NT2/D1 (cell line): ENCODE data around the gene SMO.

Experiments used
- SUZ12 ChIP-seq: IDR thresholded peaks from 2 replicates; pipeline ENCODE4 v1.6.1; 2011; ENCODE audit not compliant: insufficient read length, insufficient read depth; ENCODE audit errors: extremely low read depth
- YY1 ChIP-seq: IDR thresholded peaks from 2 replicates; pipeline ENCODE4 v1.6.1; 2011; ENCODE audit not compliant: insufficient read length, insufficient read depth

DNA sequence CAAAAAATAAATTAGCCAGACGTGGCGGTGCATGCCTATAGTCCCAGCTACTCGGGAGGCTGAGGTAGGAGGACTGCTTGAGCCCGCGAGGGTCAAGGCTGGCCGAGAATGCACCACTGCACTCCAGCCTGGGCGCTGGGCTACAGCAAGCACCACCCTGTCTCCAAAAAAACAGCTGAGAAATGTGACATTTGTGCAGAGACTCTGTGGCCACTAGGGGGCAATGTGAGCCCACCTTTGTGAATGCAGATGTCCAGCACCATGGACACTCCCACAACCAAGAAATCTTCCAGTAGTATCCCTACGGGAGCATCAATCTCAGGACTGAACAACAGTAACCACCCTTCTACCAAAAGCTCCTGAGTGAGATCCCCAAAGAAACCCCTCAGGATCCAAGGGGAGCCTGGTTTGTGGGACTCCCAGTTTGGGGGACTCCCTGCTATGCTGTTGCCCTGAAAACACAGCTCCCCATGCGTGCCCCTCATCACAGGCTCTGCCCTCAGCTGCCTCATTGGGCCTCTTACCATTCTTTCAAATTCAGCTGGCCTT lies 30.2 kb downstream of the SMO start:
- TF ChIP-seq YY1 (no peak), SUZ12 (no peak)
